Tibial nerve (tissue), 3 donors: ENCODE measurements around the gene FYCO1.

Experiments used
- CTCF ChIP-seq, 5 experiments: fragments of 200-600 bp in 3 of 5; fragments of 450-650 bp in 2 of 5; sonication (generic) in 3 of 5; IDR thresholded peaks; one replicate each; pipeline ENCODE4 v1.5.1; 2016 to 2019; ENCODE audit warnings: antibody characterized with exemption in 5 of 5, mild to moderate bottlenecking in 3 of 5, moderate library complexity in 2 of 5
- POLR2A ChIP-seq, 2 donors: fragments of 450-650 bp; IDR thresholded peaks; one replicate each; pipeline ENCODE4 v1.6.1; 2017; ENCODE audit warnings: antibody characterized with exemption in 2 of 2, mild to moderate bottlenecking in 2 of 2, moderate library complexity in 2 of 2

- no peak for TF ChIP-seq CTCF (IDR thresholded peaks at IDR 0.05)
- no peak for TF ChIP-seq POLR2A (IDR thresholded peaks at IDR 0.05)
These were observed 117.5 kb downstream of the FYCO1 start for GRCh38 chr3:45878124-45878523.
